Measurements from ENCODE around the gene ZBTB7B.

ZBTB7B gene

GRCh38 chr1:154988058-154988954 lies 14.3 kb upstream of the ZBTB7B start:
- no peak for DNase-seq (ENCODE audit: low spot score)

DNA sequence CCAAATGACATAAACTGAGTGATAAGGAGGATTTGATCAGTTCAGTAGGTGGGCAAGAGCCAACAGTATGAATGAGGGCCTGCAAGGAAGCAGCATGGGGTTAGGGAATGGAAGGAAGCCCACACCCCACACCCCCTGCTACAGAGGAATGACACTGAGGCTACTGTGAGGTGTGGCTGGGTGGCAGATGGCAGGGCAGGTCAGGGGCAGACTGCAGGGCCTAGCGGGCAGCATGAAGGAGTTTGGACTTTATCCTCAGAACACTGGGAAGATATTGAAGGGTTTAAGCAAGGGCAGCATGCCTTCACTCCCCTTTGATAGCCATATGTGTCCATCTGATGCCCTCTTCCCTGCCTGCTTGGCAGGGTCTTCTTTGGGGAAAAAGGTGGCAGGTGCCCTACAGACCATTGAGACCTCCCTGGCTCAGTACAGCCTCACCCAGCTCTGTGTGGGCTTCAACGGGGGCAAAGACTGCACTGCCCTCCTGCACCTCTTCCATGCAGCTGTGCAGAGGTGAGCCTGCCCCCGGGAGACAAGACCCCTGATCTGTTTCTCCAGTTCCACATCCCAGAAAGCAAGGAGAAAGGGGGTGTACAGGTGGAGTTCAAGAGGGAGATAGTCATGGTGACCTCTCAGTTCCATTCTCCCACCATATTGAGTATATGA lies 13.3 kb upstream of the ZBTB7B start:
- no peak for DNase-seq (ENCODE audit: low spot score)

GRCh38 chr1:154990276-154990675 lies 12.3 kb upstream of the ZBTB7B start:
- DNase-seq (ENCODE audit: low spot score), result no peak

DNA sequence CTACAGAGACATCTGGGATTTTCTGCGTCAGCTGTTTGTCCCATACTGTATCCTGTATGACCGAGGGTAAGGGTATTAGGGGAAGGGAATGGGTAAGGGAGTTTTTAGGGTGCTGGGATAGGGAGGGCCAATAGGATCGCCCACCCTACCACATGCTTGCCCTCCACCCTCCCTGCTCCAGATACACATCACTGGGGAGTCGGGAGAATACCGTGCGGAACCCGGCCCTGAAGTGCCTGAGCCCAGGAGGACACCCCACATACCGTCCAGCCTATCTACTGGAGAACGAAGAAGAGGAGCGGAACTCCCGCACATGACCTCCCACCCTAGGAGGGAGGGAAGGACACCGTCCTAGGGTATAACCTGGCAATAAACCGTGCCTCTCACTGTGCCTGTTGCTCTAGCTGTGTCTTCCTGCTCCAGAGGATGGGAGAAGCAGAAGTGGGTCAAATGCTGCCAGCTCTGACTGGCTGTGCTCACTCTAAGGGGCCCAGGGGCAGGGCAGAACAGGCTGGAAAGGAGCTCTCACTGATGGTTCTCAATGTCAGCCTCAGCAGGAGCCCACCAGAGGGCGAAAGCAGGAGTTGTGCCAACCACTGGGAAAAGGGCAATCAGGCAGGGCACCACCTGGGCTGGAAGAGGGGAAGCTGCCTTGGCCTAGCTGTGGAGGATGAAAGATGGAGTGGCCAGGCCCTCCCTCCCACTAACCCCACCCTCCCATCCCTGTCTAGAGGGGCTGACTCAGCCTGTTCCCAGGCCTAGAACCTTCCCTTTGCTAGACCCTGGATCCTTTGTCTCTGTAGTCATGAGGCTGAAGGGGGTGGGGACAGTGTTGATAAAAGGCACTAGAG lies 9.7 kb upstream of the ZBTB7B start:
- DNase-seq (ENCODE audit: low spot score), result peak; percentile 55

GRCh38 chr1:154993572-154994268 lies 8.9 kb upstream of the ZBTB7B start, which contains the start of gene LENEP:
TSS of gene LENEP (plus strand) at chr1:154993586. CDS start at chr1:154993608, 22 bp downstream.
- no peak for DNase-seq (ENCODE audit: low spot score)

DNA sequence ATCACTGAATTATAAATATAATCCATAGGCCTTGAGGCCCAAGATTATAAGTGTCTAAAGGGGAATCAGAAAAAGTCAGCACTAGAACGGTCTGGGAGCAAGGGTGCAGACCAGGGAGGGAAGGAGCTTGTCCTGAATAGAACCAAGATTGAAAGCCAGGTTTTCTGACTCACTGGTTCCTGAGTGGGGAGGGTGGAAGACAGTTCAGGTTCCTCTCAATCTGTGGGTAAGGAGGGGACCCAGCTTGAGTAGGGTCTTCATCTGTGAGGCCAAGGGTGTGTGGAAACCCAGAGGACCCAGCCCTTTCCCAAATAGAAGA lies 8.4 kb upstream of the ZBTB7B start:
- DNase-seq (ENCODE audit: low spot score), result no peak

DNA sequence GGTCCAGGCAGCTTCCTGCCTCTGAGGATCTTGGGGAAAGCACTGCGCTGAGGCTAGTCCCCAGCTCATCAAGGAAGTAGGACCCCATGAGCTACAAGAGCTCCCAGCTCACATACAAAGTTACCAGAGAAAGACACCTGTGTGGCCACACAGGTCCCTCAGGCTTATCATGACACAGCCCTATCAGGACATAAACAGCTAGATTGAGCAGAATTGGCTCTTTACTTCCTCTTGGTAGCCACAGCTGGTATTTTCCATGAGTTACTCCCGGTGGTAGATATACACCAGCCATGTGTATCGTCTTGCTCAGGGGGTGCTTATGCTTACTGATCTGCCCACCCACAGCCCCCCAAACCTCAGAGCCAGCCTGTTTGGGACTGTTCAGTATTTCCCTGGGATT lies 8.0 kb upstream of the ZBTB7B start:
- DNase-seq (ENCODE audit: low spot score), result no peak

GRCh38 chr1:154995301-154995983 lies 7.2 kb upstream of the ZBTB7B start:
- DNase-seq (ENCODE audit: low spot score), result peak; percentile 29

GRCh38 chr1:154996966-154997701 lies 5.5 kb upstream of the ZBTB7B start:
- no peak for DNase-seq (ENCODE audit: low spot score)

GRCh38 chr1:154998201-154998780 lies 4.3 kb upstream of the ZBTB7B start:
- DNase-seq (ENCODE audit: low spot score), result no peak

DNA sequence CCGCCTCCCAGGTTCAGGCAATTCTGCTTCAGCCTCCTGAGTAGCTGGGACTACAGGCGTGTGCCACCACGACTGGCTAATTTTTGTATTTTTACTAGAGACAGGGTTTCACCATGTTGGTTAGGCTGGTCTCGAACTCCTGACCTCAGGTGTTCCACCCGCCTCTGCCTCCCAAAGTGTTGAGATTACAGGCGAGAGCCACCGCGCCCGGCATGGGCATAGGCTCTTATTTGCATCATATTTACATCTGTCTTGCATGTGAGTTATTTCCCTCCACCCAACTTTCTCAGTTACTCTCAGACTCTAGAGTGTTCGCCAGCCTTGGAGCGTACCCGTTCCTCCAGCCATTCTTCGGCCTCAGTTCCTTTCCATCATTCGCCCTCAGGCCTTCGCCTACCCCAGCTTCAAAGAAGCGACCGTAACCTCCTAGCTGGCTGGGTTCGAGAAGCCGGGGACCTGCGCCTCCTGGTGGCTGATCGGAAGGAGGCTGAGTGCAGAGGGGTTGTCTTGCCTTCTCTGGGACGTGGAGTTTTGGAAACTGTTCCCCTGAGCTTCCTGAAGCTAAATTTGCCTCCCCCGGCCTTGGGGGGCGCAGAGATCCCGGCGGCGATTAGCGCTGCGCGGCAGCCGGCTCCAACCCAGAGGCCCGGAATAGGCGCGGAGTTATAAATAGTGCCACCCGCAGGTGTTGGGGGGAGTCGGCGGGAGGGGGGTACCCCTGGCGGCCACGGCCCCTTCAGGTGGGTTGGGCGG lies 3.6 kb upstream of the ZBTB7B start:
- DNase-seq (ENCODE audit: low spot score), result peak; percentile 84

DNA sequence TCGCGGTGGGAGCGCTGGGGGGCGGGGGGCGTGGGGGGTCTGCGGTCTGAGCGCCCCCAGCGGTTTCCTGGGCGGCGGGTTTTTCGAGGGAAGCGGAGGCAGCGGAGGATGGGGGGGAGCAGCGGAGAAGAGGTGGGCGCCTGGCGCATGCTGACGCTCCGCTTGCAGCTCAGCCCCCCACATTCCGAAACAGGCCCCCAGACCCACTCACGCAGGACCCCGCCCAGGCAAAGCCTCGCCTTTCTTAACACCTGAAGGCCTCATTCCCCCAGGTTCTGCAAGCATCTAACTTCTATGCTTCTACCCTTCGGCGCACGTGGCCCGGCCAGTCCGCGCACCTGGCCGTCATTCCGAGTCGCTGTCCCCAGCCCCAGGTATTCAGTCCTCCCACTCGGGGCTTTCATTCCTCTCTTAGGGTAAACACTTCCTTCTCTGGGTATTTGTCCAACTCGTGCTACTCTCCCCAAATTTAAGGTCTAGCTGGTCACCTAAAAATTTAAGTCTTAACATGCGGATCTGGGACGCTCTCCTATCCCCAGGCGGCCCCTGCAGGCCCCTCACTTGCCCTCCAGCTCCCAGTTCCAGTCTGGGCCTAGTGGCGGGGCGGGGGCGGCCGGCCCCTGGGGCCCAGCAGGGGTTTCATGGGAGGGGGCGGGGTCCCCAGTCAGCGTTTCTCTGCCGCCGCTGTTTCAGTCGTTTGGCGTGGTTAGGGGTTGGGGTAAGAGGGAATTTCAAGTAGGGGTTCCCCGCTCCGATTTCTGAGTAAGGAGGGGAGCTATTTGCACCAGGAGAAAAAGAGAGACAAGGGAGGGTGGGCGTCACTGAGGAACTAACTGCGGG lies 2.8 kb upstream of the ZBTB7B start:
- DNase-seq (ENCODE audit: low spot score), result peak; percentile 72

DNA sequence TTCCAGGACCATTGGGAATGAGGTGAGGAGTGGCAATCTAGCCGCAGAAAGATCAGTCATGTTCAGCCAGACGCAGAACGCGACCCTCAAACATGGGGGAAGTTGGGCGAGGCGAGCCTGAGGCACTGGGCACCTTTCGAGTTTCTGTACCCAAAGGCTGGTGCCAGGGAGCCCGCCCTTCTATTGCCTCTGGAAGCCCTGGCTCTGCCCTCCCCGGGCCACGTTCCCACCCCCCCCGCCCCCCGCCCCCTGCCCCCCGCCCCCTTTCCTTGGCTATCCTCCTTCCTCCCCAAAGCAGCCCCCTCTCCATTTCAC lies 2.2 kb upstream of the ZBTB7B start:
- DNase-seq (ENCODE audit: low spot score), result no peak

- DNase-seq (ENCODE audit: low spot score), result peak; percentile 91
Observed at GRCh38 chr1:155000726-155001424, 1.7 kb upstream of the ZBTB7B start.

DNA sequence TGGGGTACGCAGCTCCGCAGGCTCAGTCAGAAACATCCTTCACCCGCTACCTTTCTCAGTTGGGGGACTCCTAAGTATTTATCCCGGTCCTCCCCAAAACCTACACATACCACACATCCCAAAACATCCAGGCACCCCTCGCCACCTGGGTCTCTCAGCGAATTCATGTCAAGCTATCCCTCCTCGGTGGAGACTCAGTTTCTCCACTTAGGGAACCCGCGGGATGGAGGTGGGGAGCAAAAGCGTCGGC lies 1.3 kb upstream of the ZBTB7B start:
- no peak for DNase-seq (ENCODE audit: low spot score)

DNA sequence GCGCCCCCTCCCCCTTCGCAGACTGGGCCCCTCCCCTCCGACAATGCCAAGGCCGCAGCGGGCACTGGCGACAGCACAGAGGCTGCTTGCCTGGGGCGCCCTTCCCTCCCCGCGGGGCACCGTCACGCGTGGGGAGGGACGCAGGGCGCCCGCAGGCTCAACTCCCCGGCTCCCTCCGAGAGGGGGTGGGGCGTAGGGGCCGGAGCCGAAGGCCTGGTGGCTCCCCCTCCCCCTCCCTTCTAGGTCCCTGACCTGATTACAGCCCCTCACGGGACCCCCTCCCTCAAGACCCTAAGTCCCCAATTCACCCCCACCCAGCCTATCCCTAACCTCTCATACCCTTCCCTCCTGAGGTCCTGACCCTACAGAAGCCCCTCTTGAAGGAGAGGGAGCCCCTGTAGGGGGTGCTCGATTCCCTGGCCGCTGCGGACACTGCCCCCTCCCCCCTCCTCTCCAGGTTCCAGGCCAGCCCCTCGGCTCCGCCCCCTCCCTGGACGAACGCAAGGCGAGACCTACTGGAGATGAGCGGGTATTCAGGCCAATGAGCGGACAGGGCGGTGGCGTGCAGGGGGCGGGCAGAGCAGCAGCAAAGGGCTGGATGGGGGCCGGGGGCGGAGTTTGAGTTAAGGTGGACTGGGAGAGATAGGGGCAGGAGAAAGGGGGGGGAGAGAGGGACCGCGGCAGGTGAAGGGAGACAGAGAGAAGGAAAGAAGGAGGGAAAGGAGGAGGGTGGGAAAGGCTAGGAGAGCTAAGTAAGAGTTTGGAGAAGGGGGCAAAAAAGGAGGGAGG lies 733 bp upstream of the ZBTB7B start:
- peak; percentile 99 for DNase-seq (ENCODE audit: low spot score)

GRCh38 chr1:155003227-155003765 lies 694 bp downstream of the ZBTB7B start:
- peak; percentile 50 for DNase-seq (ENCODE audit: low spot score)

Data from SW480 (cell line).